Measurements from ENCODE around the gene CS.

GRCh38 chr12:56231184-56231582, 68.9 kb downstream of the CS start:
- TF ChIP-seq CTCF (IDR thresholded peaks at IDR 0.05; ENCODE audit: poor library complexity, severe bottlenecking) (no peak), EZH2 (IDR thresholded peaks at IDR 0.05; ENCODE audit: borderline replicate concordance, insufficient read depth, low read length, poor library complexity, severe bottlenecking) (no peak), TAF1 (IDR thresholded peaks at IDR 0.05; ENCODE audit: low read depth) (no peak), MXI1 (conservative IDR thresholded peaks at IDR 0.05; ENCODE audit: poor library complexity, severe bottlenecking) (no peak), EP300 (conservative IDR thresholded peaks at IDR 0.05; ENCODE audit: poor library complexity, severe bottlenecking) (no peak), POLR2AphosphoS5 (IDR thresholded peaks at IDR 0.05) (no peak), REST (IDR thresholded peaks at IDR 0.05; ENCODE audit: borderline replicate concordance) (no peak), RAD21 (conservative IDR thresholded peaks at IDR 0.05) (no peak)
